Activated naive CD4-positive, alpha-beta T cell treated with anti-CD3 and anti-CD28 coated beads for 36 hours (primary cell): ENCODE measurements around the gene SNTA1. TPM values are rescaled to one million over a fixed set of nuclear protein-coding genes. Genes with fewer than 3 reads are reported as not detected.

Source experiments
- CTCF ChIA-PET: fragments of 350-600 bp; sonication (Branson Sonifier 250); formaldehyde crosslinking; loops from one replicate; lab custom pipeline; 2021; ENCODE audit warnings: antibody characterized with exemption; lab: Charles Lee
- DNase-seq: peaks from one replicate; pipeline ENCODE4 v3.0.0-alpha.2; 2020
- H3K27ac Mint-ChIP-seq: one replicate; pipeline ENCODE4 v1.8.0; 2021; ENCODE audit warnings: mild to moderate bottlenecking, mixed read lengths
- H3K27me3 Mint-ChIP-seq: one replicate; pipeline ENCODE4 v1.8.0; 2021; ENCODE audit warnings: low read depth, mixed read lengths
- H3K36me3 Mint-ChIP-seq: one replicate; pipeline ENCODE4 v1.8.0; 2021; ENCODE audit warnings: low read depth, mixed read lengths
- H3K4me1 Mint-ChIP-seq: one replicate; pipeline ENCODE4 v1.8.0; 2021; ENCODE audit warnings: low read depth, mixed read lengths
- H3K4me3 Mint-ChIP-seq: one replicate; pipeline ENCODE4 v1.8.0; 2021; ENCODE audit warnings: mild to moderate bottlenecking, moderate library complexity, mixed read lengths
- H3K9me3 Mint-ChIP-seq: one replicate; pipeline ENCODE4 v1.8.0; 2021; ENCODE audit warnings: mixed read lengths
- intact Hi-C: fragments of 100-400 bp; cut with micrococcal nuclease; formaldehyde crosslinking; loops from one replicate; pipeline ENCODE4 v1.15.1; 2023
- total RNA-seq, 2 experiments: library from RNA; stranded (reverse); gene quantifications; one replicate each; pipeline ENCODE4 v1.2.3, GENCODE V29; 2021

The SNTA1 gene
- total RNA-seq, 2 experiments from 2014 or later = 2.6 to 2.9 TPM

DNA sequence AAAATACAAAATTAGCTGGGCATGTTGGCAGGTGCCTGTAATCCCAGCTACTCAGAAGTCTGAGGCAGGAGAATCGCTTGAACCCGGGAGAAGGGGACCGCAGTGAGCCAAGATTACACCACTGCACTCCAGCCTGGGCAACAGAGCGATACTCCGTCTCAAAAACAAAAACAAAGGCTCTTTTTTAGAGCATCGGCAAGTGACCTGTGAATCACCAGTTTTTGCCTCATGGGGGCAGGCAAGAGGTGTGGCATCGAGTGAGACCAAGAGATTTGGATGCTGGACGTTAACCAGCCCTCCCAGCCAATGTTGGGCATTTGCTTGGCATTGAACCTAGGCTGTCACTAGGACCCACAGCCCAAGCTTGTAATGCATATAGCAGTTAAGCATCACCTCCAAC, 27.6 kb downstream of the SNTA1 start:
- CTCF ChIA-PET = interaction anchor here (0.6 to 1.0 kb wide), 3 partner anchors 29 to 376 kb away, joined by 3 to 4 read pairs (median 4); no protein-coding TSS in a partner anchor
- Mint-ChIP-seq H3K4me3 (no peak overlapping the region), H3K27me3 (no peaks in the 10 kb centered on the region), H3K4me1 (no peaks in the 10 kb centered on the region), H3K36me3 (peaks cover 1% of the 10 kb centered on the region), H3K27ac (no peak overlapping the region), H3K9me3 (no peaks in the 10 kb centered on the region)
- intact Hi-C loops = no loop called here
- no peak for DNase-seq

DNA sequence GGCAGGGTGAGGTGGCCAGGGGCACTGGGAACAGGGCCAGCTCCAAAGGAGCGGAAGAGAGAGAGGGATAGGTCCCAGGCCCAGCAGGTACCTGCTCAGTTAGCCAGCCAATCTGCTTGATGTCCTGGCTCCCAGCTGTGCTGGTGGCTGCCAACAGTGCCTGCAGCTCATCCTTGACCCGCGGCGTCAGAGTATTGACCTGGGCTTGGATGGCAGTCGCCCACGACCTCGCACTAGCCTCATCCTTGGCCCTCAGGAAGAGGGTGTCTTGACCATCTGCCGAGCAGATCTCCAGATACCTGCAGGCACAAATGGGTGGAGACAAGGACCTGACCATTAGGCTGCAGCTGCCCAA, 31.1 kb downstream of the SNTA1 start:
- Mint-ChIP-seq H3K4me3 (no peak overlapping the region), H3K9me3 (no peaks in the 10 kb centered on the region), H3K4me1 (no peaks in the 10 kb centered on the region), H3K36me3 (peaks cover 1% of the 10 kb centered on the region), H3K27me3 (no peaks in the 10 kb centered on the region), H3K27ac (no peak overlapping the region)
- CTCF ChIA-PET = no interaction called here
- intact Hi-C loops = no loop called here
- no peak for DNase-seq

DNA sequence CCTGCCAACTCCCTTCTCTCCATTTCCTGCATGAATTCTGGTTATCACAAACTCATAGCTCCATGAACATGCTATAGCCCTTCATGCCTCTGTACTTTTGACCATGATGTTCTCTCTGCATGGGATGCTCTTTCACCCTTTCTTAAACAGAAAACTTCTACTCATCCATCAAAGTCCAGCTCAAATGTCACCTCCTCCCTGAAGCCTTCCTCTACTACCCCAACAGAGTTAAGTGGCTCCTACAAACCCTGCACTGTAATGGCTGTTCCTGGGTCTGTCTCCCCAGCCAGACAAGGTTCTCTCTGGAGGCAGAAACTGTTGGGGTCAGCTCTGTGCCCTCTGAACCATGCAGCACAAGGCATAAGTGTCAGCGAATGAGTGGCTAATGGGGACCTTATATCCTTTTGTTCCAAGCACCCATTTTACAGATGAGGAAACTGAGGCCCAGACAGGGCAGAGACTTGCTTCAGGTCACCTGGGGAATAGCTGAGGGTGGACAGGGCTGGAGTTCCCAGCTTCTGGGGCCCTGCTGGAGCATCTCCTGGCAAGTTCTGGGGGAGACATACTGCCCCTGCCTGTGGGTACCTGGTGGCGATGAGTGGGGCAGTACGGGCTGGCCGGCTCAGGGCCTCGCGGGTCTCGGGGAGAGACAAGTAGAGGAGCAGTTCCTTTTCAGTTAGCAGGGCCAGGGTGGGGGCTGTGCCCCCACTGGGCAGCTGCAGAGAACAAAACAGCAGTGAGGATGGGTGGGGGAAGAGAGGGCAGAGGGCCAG, 31.7 kb downstream of the SNTA1 start:
- DNase-seq = no peak
- no peaks in the 10 kb centered on the region for H3K4me1 Mint-ChIP-seq
- CTCF ChIA-PET = no interaction called here
- H3K9me3 Mint-ChIP-seq = no peaks in the 10 kb centered on the region
- no peak overlapping the region for H3K4me3 Mint-ChIP-seq
- no peak overlapping the region for H3K27ac Mint-ChIP-seq
- H3K27me3 Mint-ChIP-seq = no peaks in the 10 kb centered on the region
- H3K36me3 Mint-ChIP-seq = peaks cover 4% of the 10 kb centered on the region
- intact Hi-C loops = no loop called here

- Mint-ChIP-seq H3K9me3 (no peaks in the 10 kb centered on the region), H3K27ac (no peak overlapping the region), H3K27me3 (no peaks in the 10 kb centered on the region), H3K36me3 (peaks cover 4% of the 10 kb centered on the region), H3K4me1 (no peaks in the 10 kb centered on the region), H3K4me3 (no peak overlapping the region)
- intact Hi-C loops = no loop called here
- no peak for DNase-seq
- CTCF ChIA-PET = interaction anchor here (0.7 kb wide), 1 partner anchor 77 kb away, joined by 3 read pairs; no protein-coding TSS in a partner anchor
These were observed 32.3 kb downstream of the SNTA1 start for GRCh38 chr20:33411242-33411641.

DNA sequence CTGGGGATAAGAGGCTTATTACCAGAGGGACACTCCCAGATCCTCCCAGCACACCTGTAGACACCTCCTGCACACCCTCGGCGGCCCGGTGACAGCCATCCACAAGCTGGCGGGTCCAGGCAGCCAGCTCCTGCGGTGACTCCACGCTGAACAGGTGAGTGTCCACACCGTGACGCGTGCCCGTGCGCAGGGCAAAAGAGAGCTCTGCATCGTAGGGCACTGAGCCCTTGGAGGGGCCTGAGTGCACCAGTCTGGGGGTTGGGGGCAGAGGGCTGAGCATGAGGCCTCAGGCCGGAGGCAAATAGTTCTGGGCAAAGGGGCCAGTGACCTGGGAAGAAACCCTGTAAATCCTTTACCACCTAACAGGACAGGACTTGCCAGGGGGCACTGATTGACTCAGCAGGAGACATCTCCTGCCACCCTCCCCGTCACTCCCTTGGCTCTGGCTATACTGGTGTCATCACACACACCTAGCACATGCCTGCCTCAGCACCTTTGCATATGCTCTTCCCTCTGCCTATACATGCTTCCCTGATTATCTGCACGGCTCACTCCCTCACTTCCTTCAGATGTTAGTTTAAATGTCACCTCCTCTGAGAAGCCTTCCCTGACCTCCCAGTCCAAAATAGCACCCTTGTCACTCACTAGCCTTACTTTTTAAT, 33.4 kb downstream of the SNTA1 start:
- H3K4me1 Mint-ChIP-seq = no peaks in the 10 kb centered on the region
- H3K27ac Mint-ChIP-seq = no peak overlapping the region
- no peaks in the 10 kb centered on the region for H3K9me3 Mint-ChIP-seq
- intact Hi-C loops = no loop called here
- H3K4me3 Mint-ChIP-seq = no peak overlapping the region
- H3K36me3 Mint-ChIP-seq = peaks cover 4% of the 10 kb centered on the region
- CTCF ChIA-PET = interaction anchor here (0.7 kb wide), 1 partner anchor 76 kb away, joined by 3 read pairs; no protein-coding TSS in a partner anchor
- no peaks in the 10 kb centered on the region for H3K27me3 Mint-ChIP-seq
- DNase-seq = no peak

DNA sequence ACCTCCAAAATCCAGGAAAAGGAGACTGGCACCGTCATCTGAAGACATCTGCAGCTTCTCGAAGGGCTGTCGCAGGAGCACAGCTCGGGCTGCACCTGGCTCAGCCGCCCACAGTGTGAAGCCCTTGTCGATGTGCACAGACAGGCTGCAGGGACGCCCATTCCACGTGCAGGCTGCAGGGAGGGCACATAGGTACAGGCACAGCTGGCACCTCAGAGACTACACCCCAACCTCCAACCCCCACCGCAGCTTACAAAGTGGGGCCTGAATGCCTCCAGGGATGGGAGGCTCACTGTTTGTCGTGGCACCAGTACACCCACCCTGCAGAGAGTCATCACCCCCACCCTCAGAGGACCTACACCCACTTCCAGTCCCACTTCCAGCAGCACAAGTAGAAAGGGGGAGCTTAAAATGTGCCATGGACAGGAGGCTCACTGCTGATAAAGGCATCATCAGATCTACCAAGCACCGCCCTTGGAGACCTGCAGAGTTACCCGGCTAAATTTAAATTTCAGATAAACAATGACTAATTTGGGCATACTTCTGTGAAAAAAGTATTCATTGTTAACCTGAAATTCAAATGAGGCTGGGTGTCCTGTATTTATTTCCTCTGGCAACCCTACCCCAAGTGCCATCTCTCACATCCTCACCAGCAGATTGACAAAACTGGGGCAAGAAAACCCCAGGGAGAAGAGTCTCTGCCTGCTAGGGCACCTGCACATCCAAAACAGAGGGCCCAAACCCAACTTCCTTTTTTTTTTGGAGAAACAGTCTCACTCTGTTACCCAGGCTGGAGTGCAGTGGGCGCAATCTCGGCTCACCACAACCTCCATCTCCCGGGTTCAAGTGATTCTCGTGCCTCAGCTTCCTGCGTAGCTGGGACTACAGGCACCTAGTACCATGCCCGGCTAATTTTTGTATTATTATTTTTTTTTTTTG, 34.6 kb downstream of the SNTA1 start:
- H3K4me1 Mint-ChIP-seq = peaks cover 3% of the 10 kb centered on the region
- peaks cover 4% of the 10 kb centered on the region for H3K36me3 Mint-ChIP-seq
- CTCF ChIA-PET = no interaction called here
- no peak for DNase-seq
- intact Hi-C loops = no loop called here
- H3K27me3 Mint-ChIP-seq = no peaks in the 10 kb centered on the region
- H3K27ac Mint-ChIP-seq = no peak overlapping the region
- H3K9me3 Mint-ChIP-seq = no peaks in the 10 kb centered on the region
- no peak overlapping the region for H3K4me3 Mint-ChIP-seq

GRCh38 chr20:33408313-33408712, 35.2 kb downstream of the SNTA1 start:
- H3K27ac Mint-ChIP-seq = no peak overlapping the region
- CTCF ChIA-PET = no interaction called here

GRCh38 chr20:33407796-33408195, 35.8 kb downstream of the SNTA1 start:
- Mint-ChIP-seq H3K27me3 (no peaks in the 10 kb centered on the region), H3K36me3 (peaks cover 4% of the 10 kb centered on the region)

More at GRCh38 chr20:33408313-33408712, 35.2 kb downstream of the SNTA1 start:
- Mint-ChIP-seq H3K4me3 (no peak overlapping the region), H3K27me3 (no peaks in the 10 kb centered on the region), H3K36me3 (peaks cover 4% of the 10 kb centered on the region), H3K4me1 (peaks cover 3% of the 10 kb centered on the region), H3K9me3 (no peaks in the 10 kb centered on the region)
- intact Hi-C loops = no loop called here
- DNase-seq = no peak

GRCh38 chr20:33407251-33407650, 36.3 kb downstream of the SNTA1 start:
- Mint-ChIP-seq H3K9me3 (no peaks in the 10 kb centered on the region), H3K27ac (no peak overlapping the region), H3K4me1 (peaks cover 8% of the 10 kb centered on the region), H3K36me3 (peaks cover 4% of the 10 kb centered on the region), H3K4me3 (no peak overlapping the region), H3K27me3 (no peaks in the 10 kb centered on the region)
- no peak for DNase-seq
- intact Hi-C loops = no loop called here
- CTCF ChIA-PET = no interaction called here

More at GRCh38 chr20:33407796-33408195, 35.8 kb downstream of the SNTA1 start:
- H3K27ac Mint-ChIP-seq = no peak overlapping the region
- no peak for DNase-seq
- intact Hi-C loops = no loop called here
- H3K4me3 Mint-ChIP-seq = no peak overlapping the region
- CTCF ChIA-PET = no interaction called here
- H3K4me1 Mint-ChIP-seq = peaks cover 3% of the 10 kb centered on the region
- no peaks in the 10 kb centered on the region for H3K9me3 Mint-ChIP-seq

GRCh38 chr20:33404281-33404680, 39.3 kb downstream of the SNTA1 start:
- Mint-ChIP-seq H3K36me3 (peaks cover 2% of the 10 kb centered on the region), H3K4me1 (peaks cover 29% of the 10 kb centered on the region)

GRCh38 chr20:33401921-33402369, 41.6 kb downstream of the SNTA1 start:
- peak overlapping the region; percentile 94 for H3K4me3 Mint-ChIP-seq
- H3K36me3 Mint-ChIP-seq = no peaks in the 10 kb centered on the region
- CTCF ChIA-PET = interaction anchor here (0.7 to 0.9 kb wide), 2 partner anchors 42 to 266 kb away, joined by 3 to 4 read pairs; partner anchors contain the start of gene SNTA1
- intact Hi-C loops = loop anchor here (1.0 to 2.0 kb wide), 3 partner anchors 41 to 318 kb away; partner anchors contain the start of genes ACTL10, PXMP4 and SNTA1
- H3K27me3 Mint-ChIP-seq = no peaks in the 10 kb centered on the region
- peak; percentile 10 for DNase-seq
- no peaks in the 10 kb centered on the region for H3K9me3 Mint-ChIP-seq
- H3K4me1 Mint-ChIP-seq = peaks cover 40% of the 10 kb centered on the region
- peak overlapping the region; percentile 81 for H3K27ac Mint-ChIP-seq

More at GRCh38 chr20:33404281-33404680, 39.3 kb downstream of the SNTA1 start:
- Mint-ChIP-seq H3K9me3 (no peaks in the 10 kb centered on the region), H3K27ac (no peak overlapping the region), H3K4me3 (no peak overlapping the region), H3K27me3 (no peaks in the 10 kb centered on the region)
- CTCF ChIA-PET = no interaction called here
- intact Hi-C loops = no loop called here
- no peak for DNase-seq
